H9 (cell line): ENCODE results near the gene MAP3K19. TPM values are rescaled to one million over a fixed set of nuclear protein-coding genes. Genes with fewer than 3 reads are reported as not detected.

ENCODE experiments used
- DNase-seq: peaks from one replicate; pipeline ENCODE4 v3.0.0-alpha.2; 2017
- H2AFZ ChIP-seq: one replicate; pipeline ENCODE4 v1.6.1; 2013; ENCODE audit warnings: mild to moderate bottlenecking, low read length, control low read depth, moderate library complexity
- H2AK5ac ChIP-seq: 2 replicates; pipeline ENCODE4 v1.6.1; 2013; ENCODE audit warnings: low read length, control low read depth, mixed read lengths; ENCODE audit not compliant: insufficient read length
- H2BK120ac ChIP-seq: one replicate; pipeline ENCODE4 v1.6.1; 2013; ENCODE audit warnings: low read depth, mild to moderate bottlenecking, low read length, control low read depth, inconsistent platforms; ENCODE audit not compliant: poor library complexity, severe bottlenecking
- H2BK12ac ChIP-seq: 2 replicates; pipeline ENCODE4 v1.6.1; 2013; ENCODE audit warnings: low read length, control low read depth, mixed read lengths, low read depth; ENCODE audit not compliant: insufficient read length
- H2BK15ac ChIP-seq: 2 replicates; pipeline ENCODE4 v1.6.1; 2013; ENCODE audit warnings: low read depth, low read length, control low read depth
- H2BK20ac ChIP-seq: one replicate; pipeline ENCODE4 v1.6.1; 2013; ENCODE audit warnings: low read depth, mild to moderate bottlenecking, low read length, control low read depth, inconsistent platforms; ENCODE audit not compliant: poor library complexity, severe bottlenecking
- H2BK5ac ChIP-seq: 2 replicates; pipeline ENCODE4 v1.6.1; 2013; ENCODE audit warnings: low read length, control low read depth, mixed read lengths; ENCODE audit not compliant: insufficient read length
- H3K14ac ChIP-seq: 2 replicates; pipeline ENCODE4 v1.6.1; 2013; ENCODE audit warnings: low read length, control low read depth; ENCODE audit not compliant: insufficient read depth
- H3K18ac ChIP-seq: 2 replicates; pipeline ENCODE4 v1.6.1; 2013; ENCODE audit warnings: low read depth, mild to moderate bottlenecking, mixed read lengths, low read length, control low read depth; ENCODE audit not compliant: insufficient read length
- H3K23ac ChIP-seq: 2 replicates; pipeline ENCODE4 v1.6.1; 2013; ENCODE audit warnings: low read length, control low read depth, mixed read lengths, low read depth; ENCODE audit not compliant: insufficient read length
- H3K23me2 ChIP-seq: 2 replicates; pipeline ENCODE4 v1.6.1; 2013; ENCODE audit warnings: low read depth, mild to moderate bottlenecking, mixed read lengths, low read length, control low read depth; ENCODE audit not compliant: insufficient read length, poor library complexity, severe bottlenecking
- H3K27ac ChIP-seq: 2 replicates; pipeline ENCODE4 v1.5.1; 2013; ENCODE audit warnings: low read length, control low read depth, mixed read lengths, low read depth; ENCODE audit not compliant: insufficient read length
- H3K27me3 ChIP-seq: 2 replicates; pipeline ENCODE4 v1.6.1; 2013; ENCODE audit warnings: low read length, control low read depth, inconsistent platforms; ENCODE audit not compliant: insufficient read depth
- H3K4ac ChIP-seq: 2 replicates; pipeline ENCODE4 v1.6.1; 2013; ENCODE audit warnings: low read depth, mild to moderate bottlenecking, control low read depth, inconsistent platforms, low read length, moderate library complexity
- H3K4me1 ChIP-seq: 2 replicates; pipeline ENCODE4 v1.6.1; 2013; ENCODE audit warnings: low read length, control low read depth, inconsistent platforms; ENCODE audit not compliant: insufficient read depth
- H3K4me2 ChIP-seq: 2 replicates; pipeline ENCODE4 v1.6.1; 2013; ENCODE audit warnings: low read length, control low read depth, mixed read lengths; ENCODE audit not compliant: insufficient read length, insufficient read depth
- H3K56ac ChIP-seq: 2 replicates; pipeline ENCODE4 v1.6.1; 2013; ENCODE audit warnings: low read depth, mild to moderate bottlenecking, mixed read lengths, low read length, control low read depth; ENCODE audit not compliant: insufficient read length
- H3K79me1 ChIP-seq: 2 replicates; pipeline ENCODE4 v1.6.1; 2013; ENCODE audit warnings: low read depth, mild to moderate bottlenecking, moderate library complexity, low read length, control low read depth, inconsistent platforms; ENCODE audit not compliant: insufficient read depth, poor library complexity, severe bottlenecking
- H3K79me2 ChIP-seq: 2 replicates; pipeline ENCODE4 v1.6.1; 2013; ENCODE audit warnings: low read length, control low read depth, inconsistent platforms; ENCODE audit not compliant: insufficient read depth
- H3K9ac ChIP-seq: 2 replicates; pipeline ENCODE4 v1.6.1; 2013; ENCODE audit warnings: low read length, control low read depth, mixed read lengths; ENCODE audit not compliant: insufficient read length; ENCODE audit errors: extremely low read depth
- H3K9me3 ChIP-seq: one replicate; pipeline ENCODE4 v1.6.1; 2013; ENCODE audit warnings: low read depth, low read length, inconsistent platforms; ENCODE audit not compliant: control insufficient read depth
- H3T11ph ChIP-seq: one replicate; pipeline ENCODE4 v1.6.1; 2013; ENCODE audit warnings: mild to moderate bottlenecking, low read length, control low read depth, inconsistent platforms
- H4K20me1 ChIP-seq: one replicate; pipeline ENCODE4 v1.6.1; 2013; ENCODE audit not compliant: control insufficient read depth, insufficient read length, insufficient read depth
- H4K5ac ChIP-seq: 2 replicates; pipeline ENCODE4 v1.6.1; 2013; ENCODE audit warnings: low read depth, mild to moderate bottlenecking, mixed read lengths, low read length, control low read depth; ENCODE audit not compliant: insufficient read length
- H4K8ac ChIP-seq: replicated peaks from 2 replicates; pipeline ENCODE4 v1.6.1; 2013; ENCODE audit warnings: low read length, control low read depth, mixed read lengths, low read depth; ENCODE audit not compliant: insufficient read length
- H4K91ac ChIP-seq: 2 replicates; pipeline ENCODE4 v1.6.1; 2013; ENCODE audit warnings: low read depth, mild to moderate bottlenecking, moderate library complexity, mixed read lengths, low read length, control low read depth; ENCODE audit not compliant: insufficient read length
- H3K27ac Mint-ChIP-seq, 3 experiments: 2 replicates in 2 of 3; 3 replicates in 1 of 3; pipeline ENCODE4 v1.8.0; 2020 to 2021; ENCODE audit warnings: mixed read lengths in 3 of 3, mild to moderate bottlenecking in 1 of 3, moderate library complexity in 1 of 3
- H3K27me3 Mint-ChIP-seq: 2 replicates; pipeline ENCODE4 v1.8.0; 2021; ENCODE audit warnings: low read depth, mild to moderate bottlenecking, moderate library complexity, mixed read lengths
- H3K36me3 Mint-ChIP-seq, 3 experiments: 2 replicates in 2 of 3; 3 replicates in 1 of 3; pipeline ENCODE4 v1.8.0; 2020 to 2021; ENCODE audit warnings: low read depth in 3 of 3, mixed read lengths in 3 of 3; ENCODE audit not compliant: insufficient read depth in 1 of 3
- H3K4me1 Mint-ChIP-seq, 2 experiments: 2 replicates each; pipeline ENCODE4 v1.8.0; 2020; ENCODE audit warnings: mixed read lengths in 2 of 2
- H3K4me3 Mint-ChIP-seq, 2 experiments: 2 replicates in 1 of 2; 3 replicates in 1 of 2; pipeline ENCODE4 v1.8.0; 2020 to 2021; ENCODE audit warnings: mild to moderate bottlenecking in 2 of 2, mixed read lengths in 2 of 2, moderate library complexity in 1 of 2
- H3K9me3 Mint-ChIP-seq, 2 experiments: 2 replicates in 1 of 2; 3 replicates in 1 of 2; pipeline ENCODE4 v1.8.0; 2020; ENCODE audit warnings: mild to moderate bottlenecking in 2 of 2, mixed read lengths in 2 of 2, moderate library complexity in 1 of 2
- CTCF ChIP-seq: fragments of 200-600 bp; sonication (generic); conservative IDR thresholded peaks from 3 replicates; pipeline ENCODE4 v1.8.0; 2021; ENCODE audit warnings: antibody characterized with exemption, mild to moderate bottlenecking
- WGBS: extraction: QIAGEN DNeasy Blood & Tissue Kit; methylation state at CpG from one replicate; pipeline ENCODE4 v1.1.7; 2013; ENCODE audit warnings: missing lambda C conversion rate, low lambda C conversion rate, mixed read lengths; ENCODE audit not compliant: insufficient read length; ENCODE audit errors: extremely low coverage; 5-methylcytosine and 5-hydroxymethylcytosine counted together
- total RNA-seq: library from RNA; stranded (reverse); gene quantifications from 2 replicates; pipeline ENCODE4 v1.2.1, GENCODE V29; 2021

The MAP3K19 gene
- total RNA-seq, 1 experiment from 2014 or later, result not detected

GRCh38 chr2:134975281-134976009, 71.8 kb downstream of the MAP3K19 start:
- Histone ChIP-seq H3K9me3 (no peaks in the 10 kb centered on the region), H3K4me2 (no peak overlapping the region), H2BK120ac (no peak overlapping the region), H3K9ac (no peak overlapping the region), H4K8ac (no peak overlapping the region), H4K91ac (no peak overlapping the region), H3K79me1 (no peaks in the 10 kb centered on the region), H2AFZ (no peak overlapping the region), H3K27me3 (no peaks in the 10 kb centered on the region), H2BK5ac (no peak overlapping the region), H2BK15ac (no peak overlapping the region), H4K5ac (no peak overlapping the region), H3K27ac (no peak overlapping the region), H3K56ac (no peak overlapping the region), H3K23ac (no peak overlapping the region), H3K14ac (no peak overlapping the region), H3K18ac (no peak overlapping the region), H3K23me2 (no peaks in the 10 kb centered on the region), H3K79me2 (no peaks in the 10 kb centered on the region), H2BK12ac (no peak overlapping the region), H3K4me1 (no peaks in the 10 kb centered on the region), H2BK20ac (no peak overlapping the region), H3K4ac (no peak overlapping the region), H3T11ph (no peak overlapping the region), H2AK5ac (no peak overlapping the region), H4K20me1 (no peaks in the 10 kb centered on the region)
- TF ChIP-seq CTCF, result no peak
- Mint-ChIP-seq H3K27ac (no peak overlapping the region), H3K4me1 (no peaks in the 10 kb centered on the region), H3K27me3 (peaks cover 1% of the 10 kb centered on the region; the same call in 1 of the 2 replicates), H3K36me3 (peaks cover 2 to 9% (median 5%) of the 10 kb centered on the region in 3 experiments; a peak in 3 of 7 replicates), H3K9me3 (peaks cover 21 to 30% of the 10 kb centered on the region in 2 experiments), H3K4me3 (no peak overlapping the region)
- WGBS, result no CpG with 5 or more reads among the region's 6 CpGs
- no peak for DNase-seq
